Middle frontal gyrus (tissue), 1 donor: ENCODE results near the gene MFAP5.
A peak's percentile ranks its signal among the peaks of the same experiment; 100 is the strongest.

Source experiments
- DNase-seq: peaks from one replicate; pipeline ENCODE4 v3.0.0-alpha.2; 2015; ENCODE audit warnings: low spot score; ENCODE audit errors: extremely low spot score

The MFAP5 gene, protein sequence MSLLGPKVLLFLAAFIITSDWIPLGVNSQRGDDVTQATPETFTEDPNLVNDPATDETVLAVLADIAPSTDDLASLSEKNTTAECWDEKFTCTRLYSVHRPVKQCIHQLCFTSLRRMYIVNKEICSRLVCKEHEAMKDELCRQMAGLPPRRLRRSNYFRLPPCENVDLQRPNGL

DNA sequence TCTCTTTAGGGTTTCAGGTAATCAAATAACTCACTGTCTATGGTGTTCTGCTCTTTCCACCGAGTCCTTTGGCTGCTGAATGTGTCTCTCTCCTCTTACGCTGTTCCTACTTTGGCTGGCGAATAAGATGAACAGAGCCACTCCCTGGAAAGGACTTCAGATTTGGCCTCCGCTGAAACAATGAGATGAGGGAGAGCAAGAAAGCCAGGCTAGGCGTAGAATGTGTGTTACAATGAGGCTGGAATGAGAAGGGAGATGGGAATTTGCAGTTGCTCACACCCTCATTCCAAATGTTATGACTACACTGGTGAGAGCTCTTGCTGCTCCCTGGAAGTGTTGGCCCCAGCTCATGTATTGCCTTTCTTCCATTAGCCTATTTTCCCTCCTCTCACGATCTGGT is at the start of gene MFAP5:
MFAP5 (minus strand) TSS at position 234 of the 400 bp plus-strand sequence. CDS start 722 bp downstream, outside the sequence.
- no peak for DNase-seq

DNA sequence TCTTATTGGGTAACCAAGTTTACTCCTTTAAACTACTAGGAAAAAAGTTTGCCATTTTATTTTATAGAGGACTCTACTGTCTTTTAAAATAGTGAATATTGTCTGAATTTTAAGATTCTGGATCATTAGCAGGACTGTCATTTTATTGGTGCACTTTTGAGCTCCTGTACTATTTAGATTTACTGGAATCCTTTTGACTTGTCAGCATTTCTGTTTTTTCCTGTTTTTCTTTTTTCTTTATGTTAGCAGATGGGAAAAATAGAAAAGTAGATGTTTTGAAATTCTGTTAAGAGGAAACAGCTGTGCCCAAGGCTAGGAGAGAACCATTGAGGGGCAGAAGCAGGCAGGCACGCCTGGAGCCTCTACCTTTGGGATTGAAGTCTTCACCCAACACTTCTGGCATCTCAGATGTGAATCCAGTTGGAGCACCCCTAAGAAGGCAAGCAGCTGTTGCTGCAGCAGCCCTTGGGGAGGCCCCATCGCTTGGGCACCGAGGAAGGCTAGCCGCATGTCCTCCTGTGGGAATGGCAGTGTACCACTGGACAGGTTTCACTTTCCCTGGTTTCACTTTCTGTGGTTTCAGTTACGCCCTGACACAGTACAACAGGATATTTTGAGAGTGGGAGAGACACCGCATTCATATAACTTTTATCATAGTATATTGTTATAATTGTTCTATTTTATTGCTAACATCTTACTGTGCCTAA is 46.7 kb upstream of the MFAP5 start:
- no peak for DNase-seq

DNA sequence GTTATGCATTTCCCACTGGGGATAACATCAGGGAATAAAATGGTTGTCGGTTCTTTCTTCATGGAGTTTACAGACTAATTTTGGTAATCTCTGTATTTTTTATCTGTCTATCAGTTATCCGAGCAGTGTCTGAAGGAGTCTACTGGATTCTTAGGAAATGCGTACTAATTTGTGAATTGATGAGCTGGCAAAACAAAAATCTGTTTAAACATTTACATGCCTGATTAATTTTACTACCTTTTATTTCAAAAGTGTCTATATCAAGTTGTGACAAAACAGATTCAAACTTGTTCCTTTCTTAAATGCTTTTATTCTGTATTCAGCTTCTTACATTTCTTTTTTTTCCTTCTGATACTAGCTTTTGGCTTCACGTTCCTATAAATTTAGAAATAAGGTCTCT is 39.5 kb upstream of the MFAP5 start:
- DNase-seq, result no peak

DNA sequence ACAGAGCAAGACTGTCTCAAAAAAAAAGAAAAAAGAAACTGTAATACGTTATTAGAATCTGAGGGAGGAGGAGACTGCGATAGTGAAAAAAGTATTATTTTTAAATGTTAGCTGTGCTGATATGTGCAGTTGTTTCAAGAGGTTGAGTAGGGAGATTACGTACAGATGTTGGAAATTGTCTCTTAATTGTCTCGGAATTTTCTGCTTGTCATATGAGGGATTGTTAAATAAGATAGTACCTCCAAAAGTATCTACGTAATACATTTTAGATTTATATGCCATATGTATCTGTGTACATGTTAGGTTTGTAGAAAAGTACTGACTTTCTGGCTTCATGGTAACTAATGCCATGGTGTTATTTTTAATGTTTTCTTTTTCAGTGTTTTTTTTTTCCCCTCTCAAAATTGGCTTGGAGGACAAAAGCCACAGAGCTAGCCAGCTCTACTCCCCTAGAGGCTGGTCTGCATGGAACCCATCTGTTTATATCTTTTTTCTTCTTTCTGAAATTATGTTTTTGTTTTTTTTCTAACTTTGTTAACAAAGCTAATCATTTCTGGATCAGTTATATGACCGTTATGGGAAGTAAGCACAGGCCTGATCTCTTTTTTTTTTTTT is 38.5 kb upstream of the MFAP5 start:
- DNase-seq, result no peak

DNA sequence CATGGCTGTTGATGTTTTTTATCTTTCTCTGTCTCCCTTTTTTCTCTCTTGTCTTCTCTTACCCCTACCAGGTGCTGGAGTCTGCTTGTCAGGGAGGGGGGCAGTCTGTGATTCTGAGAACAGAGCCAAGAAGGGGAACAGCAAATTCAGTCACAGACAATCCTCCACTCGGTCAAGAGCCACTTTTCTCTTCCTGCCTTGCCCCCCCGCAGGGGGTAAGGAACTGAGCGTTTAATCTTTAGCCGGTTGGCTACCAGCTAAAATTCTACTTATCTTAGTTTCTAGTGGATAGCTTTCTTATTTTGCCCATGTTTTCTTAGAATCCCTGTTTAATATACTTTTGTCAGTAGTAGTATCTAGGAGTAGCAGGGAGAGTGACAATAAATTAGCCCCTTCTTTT is 37.1 kb upstream of the MFAP5 start:
- DNase-seq, result no peak

DNA sequence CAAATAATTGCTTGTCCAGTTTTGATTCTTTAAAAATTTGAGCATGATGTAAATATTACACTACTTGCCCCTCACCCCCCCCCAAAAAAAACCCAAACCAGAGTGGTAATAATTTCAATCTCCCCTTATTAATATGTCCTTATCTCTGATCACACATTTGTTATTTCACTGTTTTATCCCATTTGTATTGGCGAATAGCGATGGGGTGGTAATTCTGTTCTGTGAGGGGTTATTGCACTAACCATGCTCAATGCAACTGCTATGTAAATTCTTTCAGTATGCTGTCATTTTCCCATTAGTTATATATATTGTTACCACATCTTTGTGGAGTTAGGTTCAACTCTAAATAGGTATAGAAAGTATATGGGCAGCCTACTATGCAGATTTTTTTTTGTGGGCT is 36.3 kb upstream of the MFAP5 start:
- DNase-seq, result no peak

DNA sequence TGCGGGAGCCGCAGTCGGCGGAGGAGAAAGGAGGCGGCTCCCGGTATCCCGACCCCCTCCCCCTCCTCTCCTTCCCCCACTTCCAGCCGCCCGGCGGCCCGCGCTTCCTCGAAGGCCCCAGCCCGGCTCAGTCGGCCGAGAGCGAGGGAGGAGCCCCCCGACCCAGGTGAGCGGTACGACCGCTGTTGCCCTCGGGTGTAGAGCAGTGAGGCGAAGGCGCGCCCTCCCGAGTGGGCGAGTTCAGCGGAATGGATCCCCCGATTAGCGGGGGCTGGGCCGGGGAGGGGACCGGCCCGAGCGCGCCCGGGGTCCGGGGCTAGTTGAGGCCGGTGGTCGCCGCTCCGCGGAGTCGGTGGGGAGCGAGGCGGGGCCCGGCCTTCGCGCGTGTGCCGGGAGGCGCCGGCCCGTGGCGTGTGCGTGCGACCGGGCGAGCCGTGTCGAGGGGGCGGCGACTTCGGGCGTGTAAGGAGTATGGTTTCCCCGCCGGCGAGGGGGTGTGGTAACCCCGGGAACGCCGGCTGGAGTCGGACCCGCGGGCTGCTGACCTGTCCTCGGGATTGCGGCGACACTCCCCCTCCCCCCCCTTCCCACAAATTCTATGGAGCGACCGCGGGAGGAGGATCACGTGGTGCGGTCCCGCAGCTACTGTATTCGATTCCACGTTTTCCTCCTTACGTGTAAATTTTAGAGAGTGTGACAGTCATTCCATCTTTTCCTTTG is 35.7 kb upstream of the MFAP5 start:
- no peak for DNase-seq

DNA sequence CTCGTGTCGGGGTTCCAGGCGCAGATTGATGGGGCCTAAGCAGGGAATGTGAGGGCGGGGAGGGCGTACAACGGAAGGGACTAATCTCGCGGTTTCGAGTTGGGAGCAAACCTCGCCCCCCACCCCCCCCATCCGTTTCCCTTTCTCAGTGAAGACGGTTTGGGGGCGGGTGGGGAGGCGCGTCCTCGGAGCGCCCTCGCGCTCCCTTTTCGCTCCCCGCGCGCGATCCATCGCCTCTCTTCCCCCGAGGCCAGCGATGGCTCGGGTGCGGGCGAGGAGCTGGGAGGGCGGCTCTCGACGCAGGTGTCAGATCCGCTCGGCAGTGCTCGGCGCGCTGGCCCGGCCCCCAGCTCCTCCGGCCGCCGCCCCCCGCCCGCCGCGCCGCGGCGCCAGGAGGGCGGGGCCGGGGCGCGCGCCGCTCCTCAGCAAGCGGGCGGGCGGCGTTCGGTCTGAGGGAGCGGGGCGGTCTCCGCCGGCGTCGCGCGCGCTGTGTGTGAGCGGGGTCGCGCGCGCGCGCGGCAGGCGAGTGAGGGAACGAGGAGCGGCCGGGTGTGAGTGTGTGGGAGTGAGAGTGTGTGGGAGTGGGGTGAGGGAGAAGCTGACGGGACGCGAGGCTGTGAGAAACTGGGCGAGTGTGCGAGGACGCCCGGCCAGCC is 35.0 kb upstream of the MFAP5 start, which contains the start of gene RIMKLB:
RIMKLB (plus strand) TSS at position 516 of the 656 bp plus-strand sequence. CDS start 15,876 bp downstream, outside the sequence.
- peak; percentile 62 for DNase-seq

DNA sequence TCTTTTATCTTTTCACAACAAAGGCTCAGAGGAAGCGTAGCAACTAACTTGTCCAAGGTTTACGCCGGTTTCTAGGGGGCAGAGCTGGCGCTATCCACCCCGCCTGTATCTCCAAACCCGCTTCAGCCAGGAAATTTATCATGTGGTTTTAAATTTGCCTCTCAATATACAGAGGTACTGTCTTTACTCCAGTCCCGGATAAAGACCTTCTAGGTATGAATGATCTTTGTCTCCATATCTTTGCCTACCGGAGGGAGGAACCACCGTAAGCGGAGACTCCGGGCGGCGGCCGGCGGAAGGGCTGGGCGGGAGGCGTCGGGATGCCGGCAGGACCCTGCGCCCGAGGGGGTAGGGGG is 34.5 kb upstream of the MFAP5 start:
- no peak for DNase-seq

DNA sequence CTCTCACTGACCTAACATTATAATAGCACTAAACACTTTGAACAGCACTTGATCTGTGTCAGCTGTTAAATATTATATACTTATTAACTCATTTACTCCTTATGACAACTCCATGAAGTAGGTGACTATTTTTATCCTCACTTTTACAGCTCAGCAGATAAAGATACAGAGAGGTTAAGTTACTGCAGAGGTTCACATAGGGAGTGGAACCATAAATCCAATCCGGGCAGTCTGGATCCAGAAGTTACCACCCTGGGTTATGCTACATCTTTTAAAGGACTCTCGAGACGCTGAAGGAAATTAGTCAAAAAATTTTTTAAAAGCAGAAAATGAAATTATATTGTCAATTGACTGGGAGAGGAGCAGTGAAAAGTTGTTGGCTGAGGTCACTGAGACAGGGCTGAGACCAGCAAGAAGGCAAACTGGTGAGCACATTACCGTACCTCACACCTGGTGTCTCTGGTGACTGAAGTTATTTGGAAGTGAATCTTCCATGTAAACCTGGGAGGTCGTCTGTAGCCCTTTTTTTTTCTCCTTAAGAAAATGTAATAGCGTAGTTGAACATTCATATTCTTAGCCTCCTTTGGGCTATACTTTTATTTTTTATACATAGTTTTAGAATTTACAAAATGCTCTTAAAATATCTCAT is 33.9 kb upstream of the MFAP5 start:
- no peak for DNase-seq

DNA sequence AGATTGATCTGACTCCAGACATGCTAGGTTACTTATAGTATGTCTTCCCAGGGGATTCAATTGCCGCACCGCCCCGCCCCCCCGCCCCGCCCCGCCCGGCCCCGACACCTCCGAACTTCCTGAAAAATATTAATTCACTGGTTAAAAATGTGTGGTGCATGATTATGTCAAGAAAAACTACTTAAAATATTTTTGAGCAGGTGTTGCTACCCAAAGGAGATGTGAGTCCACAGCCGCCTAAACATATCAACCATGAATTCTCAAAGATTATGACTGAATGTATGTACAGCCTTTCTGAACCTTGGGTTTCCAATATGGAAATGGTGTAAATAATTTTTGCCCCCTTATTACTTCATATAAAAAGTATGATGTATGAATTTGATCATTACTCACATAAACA is 32.5 kb upstream of the MFAP5 start:
- DNase-seq, result no peak

DNA sequence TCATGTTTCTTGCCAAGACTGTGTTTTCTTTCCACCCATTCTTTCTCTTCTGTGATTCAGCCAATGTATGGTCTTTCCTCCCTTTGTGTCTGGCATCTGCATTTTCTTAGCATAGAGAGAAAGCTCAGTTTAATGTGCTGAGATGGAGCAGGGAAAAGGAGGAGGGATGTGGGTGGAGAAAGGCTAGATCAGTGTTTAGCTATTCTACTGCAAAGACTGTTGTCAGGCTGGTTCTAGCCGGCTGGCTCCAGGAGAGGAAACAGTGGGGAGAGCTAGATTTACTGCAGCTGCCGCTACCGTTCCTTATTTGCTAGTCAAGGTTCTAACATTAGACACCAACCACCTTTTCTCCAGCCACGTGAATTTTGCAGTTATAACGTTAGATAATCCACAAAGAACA is 29.9 kb upstream of the MFAP5 start:
- DNase-seq, result peak; percentile 27

DNA sequence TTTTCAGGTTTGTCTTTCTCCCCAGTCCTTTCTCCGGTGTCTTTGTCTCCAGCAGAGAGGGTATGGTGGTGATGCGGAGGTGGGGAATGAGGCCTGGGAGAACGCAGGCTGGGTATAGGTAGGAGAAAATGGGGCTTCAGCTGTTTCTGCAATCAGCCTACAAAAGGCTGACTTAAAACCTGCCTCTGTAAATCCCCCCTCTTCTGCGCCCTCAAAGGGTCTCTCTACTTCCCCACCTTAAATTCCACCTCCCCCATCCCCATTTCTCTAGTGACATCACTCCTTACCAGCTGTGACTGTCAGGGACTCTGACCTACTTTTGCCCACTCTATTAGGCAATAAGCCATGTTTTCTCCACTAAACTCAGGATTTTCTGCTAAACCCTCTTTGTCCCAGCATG is 27.1 kb upstream of the MFAP5 start:
- no peak for DNase-seq

DNA sequence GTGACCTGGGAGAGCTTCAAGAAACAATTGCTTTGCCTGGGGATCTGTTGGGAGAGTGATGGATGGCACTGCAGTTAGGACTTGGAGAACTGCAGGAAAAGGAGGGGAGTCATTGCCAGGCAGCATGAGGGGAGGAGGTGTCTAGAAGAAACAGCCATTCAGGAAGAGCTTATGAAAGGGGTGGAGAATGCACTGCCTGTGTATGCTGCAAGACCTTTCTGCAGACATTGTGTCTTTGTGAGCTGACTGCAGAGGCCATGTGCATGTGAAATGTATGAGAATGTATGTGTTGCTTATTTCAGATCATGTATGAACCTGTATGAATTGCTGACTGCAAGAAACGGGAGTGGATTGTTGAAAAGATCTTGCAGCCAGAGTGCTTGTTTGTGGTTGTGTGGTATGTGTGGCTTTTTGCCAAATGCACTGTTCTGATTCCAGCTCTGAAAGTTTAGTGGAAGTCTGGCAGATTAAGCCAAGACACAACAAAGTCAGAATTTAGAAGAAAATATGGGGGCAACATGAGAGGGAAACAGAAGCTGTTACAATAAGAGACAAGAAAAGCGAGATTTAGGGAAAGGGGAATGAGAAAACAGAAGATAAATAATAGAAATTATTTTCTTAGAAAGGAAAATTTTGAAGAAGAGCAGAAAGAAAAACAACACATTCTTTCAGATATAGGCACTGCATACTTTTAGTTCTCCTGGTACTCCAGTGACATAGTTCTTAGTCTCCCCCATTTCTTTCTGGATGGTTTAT is 25.4 kb upstream of the MFAP5 start:
- no peak for DNase-seq

DNA sequence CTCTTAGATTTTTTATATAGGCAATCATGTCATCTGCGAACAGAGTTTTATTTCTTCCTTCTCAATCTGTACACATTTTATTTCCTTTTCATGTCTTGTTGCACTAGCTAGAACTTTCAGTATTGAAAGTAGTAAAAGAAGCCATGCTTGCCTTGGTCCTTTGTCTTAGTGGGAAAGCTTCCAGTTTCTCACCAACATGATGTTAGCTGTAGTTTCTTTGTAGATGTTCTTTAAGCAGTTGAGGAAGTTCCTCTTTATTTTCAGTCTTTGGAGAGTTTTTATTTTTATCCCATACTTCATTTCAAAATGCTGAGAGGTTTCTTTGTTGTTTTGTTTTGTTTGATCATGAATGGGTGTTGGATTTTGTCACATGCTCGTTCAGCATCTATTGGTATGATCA is 22.4 kb upstream of the MFAP5 start:
- DNase-seq, result no peak

DNA sequence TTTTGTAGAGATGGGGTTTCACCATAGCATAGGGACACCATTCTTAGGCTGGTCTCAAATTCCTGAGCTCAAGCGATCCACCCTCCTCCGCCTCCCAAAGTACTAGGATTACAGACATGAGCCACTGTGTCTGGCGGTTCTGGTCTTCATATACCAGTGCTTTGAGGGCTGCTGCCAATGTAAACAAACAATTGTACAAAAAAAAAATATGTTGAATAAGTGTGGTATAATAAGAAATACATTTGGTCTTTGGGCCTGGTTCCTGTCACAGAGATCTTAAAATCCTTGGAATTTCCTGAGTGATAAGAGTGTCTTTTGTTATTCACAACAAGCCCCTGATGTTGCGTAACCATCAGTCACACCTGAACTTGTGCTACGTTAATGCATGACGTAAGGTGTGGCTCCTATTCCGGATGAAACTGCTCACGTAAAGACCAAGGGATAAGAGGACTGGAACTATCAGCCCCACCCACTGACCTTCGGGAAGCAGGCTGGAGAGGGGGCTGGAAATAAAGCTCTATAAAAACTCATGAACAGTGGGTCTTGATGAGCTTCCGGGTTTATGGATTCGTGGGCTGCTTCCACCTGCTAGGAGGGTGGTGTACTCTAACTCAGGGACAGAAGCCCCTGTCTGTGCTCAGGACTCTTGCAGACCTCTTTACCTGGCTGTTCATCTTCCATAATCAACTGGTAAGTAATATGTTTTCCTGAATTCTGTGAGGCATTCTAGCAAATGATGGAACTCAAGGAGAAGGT is 18.7 kb upstream of the MFAP5 start:
- no peak for DNase-seq

DNA sequence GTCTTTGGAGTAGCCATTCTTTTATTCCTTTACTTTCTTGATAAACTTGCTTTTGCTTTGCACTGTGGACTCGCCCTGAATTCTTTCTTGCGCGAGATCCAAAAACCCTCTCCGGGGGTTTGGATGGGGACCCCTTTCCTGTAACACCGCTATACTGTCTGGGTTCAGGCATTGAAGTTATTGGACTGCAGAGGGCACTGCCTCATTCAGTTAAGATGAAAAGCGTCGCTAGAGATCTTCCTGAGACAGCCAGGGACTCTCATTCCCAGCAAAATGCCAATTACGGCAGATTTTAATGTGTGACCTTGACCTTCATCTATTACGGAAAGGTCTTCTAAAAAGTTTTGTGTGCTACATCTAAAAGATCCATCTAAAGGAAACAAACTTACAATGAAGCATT is 17.9 kb upstream of the MFAP5 start:
- DNase-seq, result no peak

DNA sequence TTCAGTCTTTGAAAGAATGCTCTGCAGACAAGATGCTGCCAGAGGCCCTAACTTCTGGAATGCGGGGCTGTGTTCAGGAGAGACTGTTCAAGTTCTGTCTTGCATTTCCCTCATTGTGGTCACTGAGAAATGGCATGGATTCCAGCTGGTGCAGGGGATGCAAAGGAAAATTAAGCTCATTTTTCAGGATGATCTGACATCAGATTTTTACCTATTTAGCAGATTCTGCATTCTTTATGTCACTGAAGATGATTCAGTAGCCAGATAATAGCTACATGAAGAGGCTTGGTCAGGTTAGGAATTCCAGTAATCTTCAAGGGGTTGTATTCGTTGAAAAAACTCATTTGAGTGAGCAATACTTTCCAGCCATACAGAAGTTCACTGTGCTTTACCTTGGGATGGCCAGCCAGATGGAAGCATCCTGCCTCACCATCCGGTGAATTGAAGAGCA is 16.1 kb upstream of the MFAP5 start:
- DNase-seq, result no peak

DNA sequence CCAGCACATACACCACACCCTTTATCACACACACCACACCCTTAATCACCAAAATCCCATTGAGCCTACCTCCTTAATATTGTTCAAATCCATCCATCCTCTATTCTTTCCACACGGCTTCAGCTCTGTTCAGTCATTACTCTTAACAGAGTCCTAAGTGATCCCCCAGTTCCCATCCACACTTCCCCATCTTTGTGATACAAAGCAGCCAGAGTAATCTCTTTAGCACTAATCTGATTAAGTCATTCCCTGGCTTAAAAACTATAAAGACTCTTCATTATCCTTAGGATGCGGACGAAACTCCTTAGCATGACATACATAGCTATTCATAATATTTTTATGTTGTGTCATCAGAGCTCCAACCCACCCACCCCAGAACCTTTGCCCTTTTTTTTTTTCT is 14.7 kb upstream of the MFAP5 start:
- DNase-seq, result no peak

DNA sequence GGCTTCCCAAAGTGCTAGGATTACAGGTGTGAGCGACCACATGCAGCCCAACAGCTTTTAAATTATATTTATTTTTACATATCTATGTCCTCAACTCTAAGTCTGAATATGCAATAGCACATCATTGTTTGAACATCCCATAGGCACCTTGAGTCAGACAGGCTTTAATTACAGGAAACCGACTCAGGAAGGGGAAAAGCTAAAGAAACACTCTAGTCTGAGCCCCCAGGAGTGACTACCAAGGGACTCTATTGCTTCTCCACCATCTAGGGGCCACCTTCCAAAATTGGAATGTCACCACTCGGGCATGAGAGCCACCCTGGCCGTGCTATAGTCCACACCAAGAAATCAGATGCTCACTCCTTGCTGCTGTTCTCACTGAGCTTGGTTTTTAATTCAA is 14.0 kb upstream of the MFAP5 start:
- no peak for DNase-seq
